ENCODE results near the gene OPA1.

Gene OPA1

DNA sequence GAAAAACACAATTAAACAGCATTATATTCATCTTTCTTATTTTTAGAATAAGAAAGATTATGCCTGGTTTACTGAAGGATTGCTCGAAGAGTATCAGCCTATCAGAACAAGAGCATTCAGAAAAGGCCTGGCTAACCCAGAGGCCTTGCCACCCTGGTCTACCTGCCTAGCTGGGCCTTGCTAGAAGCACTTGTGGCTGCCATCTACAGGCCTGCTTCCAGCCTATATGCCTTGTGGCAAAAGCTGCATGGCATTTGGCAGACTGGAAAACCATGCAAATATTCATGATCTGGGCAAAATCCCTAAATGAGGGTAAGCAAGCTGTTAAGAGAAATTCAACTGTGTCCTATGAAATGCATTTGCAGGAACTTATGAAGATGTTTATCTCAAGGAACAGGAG is 29.0 kb upstream of the OPA1 start:
- TF ChIP-seq, protein P1, sequence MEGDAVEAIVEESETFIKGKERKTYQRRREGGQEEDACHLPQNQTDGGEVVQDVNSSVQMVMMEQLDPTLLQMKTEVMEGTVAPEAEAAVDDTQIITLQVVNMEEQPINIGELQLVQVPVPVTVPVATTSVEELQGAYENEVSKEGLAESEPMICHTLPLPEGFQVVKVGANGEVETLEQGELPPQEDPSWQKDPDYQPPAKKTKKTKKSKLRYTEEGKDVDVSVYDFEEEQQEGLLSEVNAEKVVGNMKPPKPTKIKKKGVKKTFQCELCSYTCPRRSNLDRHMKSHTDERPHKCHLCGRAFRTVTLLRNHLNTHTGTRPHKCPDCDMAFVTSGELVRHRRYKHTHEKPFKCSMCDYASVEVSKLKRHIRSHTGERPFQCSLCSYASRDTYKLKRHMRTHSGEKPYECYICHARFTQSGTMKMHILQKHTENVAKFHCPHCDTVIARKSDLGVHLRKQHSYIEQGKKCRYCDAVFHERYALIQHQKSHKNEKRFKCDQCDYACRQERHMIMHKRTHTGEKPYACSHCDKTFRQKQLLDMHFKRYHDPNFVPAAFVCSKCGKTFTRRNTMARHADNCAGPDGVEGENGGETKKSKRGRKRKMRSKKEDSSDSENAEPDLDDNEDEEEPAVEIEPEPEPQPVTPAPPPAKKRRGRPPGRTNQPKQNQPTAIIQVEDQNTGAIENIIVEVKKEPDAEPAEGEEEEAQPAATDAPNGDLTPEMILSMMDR (IDR thresholded peaks at IDR 0.05), result no peak
- no peak for DNase-seq (ENCODE audit: low spot score)
- Histone ChIP-seq H3K27ac (no peak overlapping the region), H3K4me3 (no peak overlapping the region)

DNA sequence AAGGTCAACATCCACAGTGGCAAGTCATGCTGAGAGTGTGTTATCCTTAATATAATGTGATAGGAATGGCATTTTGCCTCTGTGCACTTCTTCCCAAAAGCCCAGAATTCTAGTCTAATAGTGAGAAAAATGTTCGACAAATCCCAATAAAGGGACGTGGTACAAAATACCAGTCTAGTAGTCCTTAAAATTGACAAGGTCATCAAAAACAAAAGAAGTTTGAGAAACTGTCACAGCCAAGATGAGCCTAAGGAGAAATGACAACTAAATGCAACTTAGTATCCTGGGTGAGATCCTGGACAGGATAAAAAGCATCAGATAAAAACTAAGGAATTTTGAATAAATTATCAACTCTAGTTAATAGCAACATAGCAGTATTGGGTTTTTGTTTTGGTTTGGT is 23.9 kb upstream of the OPA1 start:
- DNase-seq (ENCODE audit: low spot score), result no peak
- no peak overlapping the region for H3K27ac ChIP-seq
- TF ChIP-seq, protein P1 (IDR thresholded peaks at IDR 0.05), result no peak

DNA sequence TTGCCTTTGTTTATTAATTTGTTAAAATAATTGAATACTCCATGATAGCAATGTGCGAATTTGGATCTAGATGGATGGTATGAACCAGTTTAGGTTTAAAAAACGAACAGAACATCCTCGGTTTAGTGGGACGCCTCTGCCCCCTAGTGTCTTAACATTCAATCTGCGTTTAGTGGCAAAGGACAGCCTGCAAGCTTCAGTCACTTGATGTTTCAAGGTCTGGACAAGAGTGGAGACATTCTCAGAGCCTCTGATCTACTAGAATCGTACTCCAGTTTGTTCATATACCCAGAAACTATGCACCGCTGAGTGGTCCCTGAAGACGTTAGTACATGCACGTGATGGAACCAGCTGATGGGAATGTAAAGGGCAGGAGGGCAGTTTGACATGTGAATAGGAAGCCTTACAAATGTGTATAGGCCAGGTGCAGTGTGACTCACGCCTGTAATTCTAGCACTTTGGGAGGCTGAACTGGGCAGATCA is 20.5 kb upstream of the OPA1 start:
- H3K4me3 ChIP-seq, result no peak overlapping the region
- TF ChIP-seq, protein P1 (IDR thresholded peaks at IDR 0.05), result peak; percentile 59
- no peak for DNase-seq (ENCODE audit: low spot score)
- no peak overlapping the region for H3K27ac ChIP-seq

More for the DNA sequence above, 23.9 kb upstream of the OPA1 start:
- H3K4me3 ChIP-seq, result no peak overlapping the region

DNA sequence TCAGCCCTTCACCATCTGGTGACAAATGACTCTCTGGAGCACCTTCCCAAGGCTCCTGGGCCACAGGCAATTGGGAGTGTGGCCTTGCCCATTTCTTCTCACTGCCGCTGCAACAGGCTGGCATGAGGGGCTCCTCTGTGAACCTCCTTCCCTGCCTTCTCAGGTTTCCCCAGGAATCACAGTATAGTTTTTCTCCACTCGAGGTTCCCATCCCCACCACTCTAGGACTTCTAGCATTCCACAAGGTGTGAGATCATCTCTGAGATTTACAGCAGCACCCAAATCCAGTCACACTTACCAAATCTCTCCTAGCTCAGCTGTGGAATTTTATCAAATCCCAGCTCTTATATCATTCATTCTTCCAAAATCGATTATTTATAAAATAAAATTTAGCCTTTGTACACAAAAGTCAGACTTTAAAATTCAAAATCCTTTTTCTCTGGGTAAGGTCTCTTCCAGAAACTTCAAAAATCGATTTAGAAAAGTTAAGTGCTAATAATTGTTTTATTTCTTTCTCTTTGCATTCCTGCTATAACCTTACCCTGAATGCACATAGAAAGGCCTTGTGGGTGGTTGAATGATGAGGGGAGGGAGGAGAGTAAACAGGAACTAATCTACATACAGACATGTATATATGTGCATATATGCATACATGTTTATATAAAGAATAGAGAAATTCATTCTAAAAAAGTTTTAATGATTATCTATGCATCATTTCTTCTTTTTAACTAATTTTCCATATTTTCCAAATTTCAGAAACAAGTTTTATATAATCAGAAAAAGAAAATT is 19.4 kb upstream of the OPA1 start:
- Histone ChIP-seq H3K27ac (no peak overlapping the region), H3K4me3 (no peak overlapping the region)
- DNase-seq (ENCODE audit: low spot score), result no peak
- TF ChIP-seq, protein P1 (IDR thresholded peaks at IDR 0.05), result no peak

DNA sequence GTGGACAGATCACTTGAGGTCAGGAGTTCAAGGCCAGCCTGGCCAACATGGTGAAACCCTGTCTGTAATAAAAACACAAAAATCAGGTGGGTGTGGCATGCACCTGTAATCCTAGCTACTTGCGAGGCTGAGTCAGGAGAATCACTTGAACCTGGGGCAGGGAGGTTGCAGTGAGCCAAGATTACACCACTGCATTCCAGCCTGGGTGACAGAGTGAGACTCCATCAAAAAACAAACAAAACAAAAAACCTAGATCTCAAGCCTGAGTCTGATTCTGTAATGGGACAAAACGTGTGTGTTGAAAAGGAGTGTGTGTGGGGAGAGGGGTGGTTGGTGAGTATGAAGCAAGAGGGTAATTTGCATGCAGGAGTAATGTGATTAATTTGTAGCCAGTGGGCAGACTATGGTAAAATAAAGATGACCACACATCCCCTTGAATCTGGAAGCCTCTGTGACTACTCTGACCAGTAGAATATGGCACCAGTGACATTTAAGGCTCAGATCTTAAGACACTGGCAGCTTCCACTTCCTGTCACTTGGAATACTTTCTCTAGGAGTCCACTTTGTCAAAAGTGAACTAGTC is 18.4 kb upstream of the OPA1 start:
- no peak for DNase-seq (ENCODE audit: low spot score)
- TF ChIP-seq, protein P1 (IDR thresholded peaks at IDR 0.05), result no peak
- no peak overlapping the region for H3K4me3 ChIP-seq
- H3K27ac ChIP-seq, result no peak overlapping the region

DNA sequence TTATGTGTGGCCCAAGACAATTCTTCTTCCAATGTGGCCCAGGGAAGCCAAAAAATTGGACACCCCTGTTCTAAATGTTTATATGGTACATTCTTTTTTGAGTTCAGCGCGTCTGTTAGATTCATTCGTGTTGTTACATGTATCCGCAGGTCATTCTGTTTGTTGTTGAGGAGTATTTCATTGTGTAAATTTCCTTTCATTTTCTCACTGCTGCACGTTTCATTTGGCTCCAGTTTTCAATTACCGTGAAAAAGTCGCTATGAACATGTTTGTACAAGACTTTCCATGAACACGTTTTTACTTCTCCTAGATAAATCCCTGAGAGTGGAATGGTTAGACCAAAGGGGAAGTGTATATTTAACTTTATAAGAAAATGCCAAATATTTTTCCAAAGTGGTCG is 7.5 kb upstream of the OPA1 start:
- Histone ChIP-seq H3K27ac (no peak overlapping the region), H3K4me3 (no peak overlapping the region)
- DNase-seq (ENCODE audit: low spot score), result no peak
- TF ChIP-seq, protein P1 (IDR thresholded peaks at IDR 0.05), result no peak

DNA sequence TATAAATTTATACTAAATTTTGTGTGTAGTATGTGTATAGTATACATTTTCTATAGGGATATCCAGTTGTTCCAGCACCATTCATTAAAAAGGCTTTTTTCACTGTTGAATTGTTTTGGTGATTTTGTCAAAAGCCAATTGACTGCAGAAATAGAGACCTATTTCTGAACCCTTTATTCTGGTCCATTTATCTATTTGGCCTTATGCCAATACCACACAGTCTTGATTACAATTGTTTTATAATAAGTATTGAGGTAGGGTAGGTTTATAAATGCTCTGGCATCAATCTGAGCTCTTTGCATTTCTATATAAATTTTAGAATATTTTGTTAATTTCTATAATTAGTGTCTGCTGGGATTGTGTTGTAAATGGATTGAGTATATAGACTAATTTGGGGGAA is 6.5 kb upstream of the OPA1 start:
- TF ChIP-seq, protein P1 (IDR thresholded peaks at IDR 0.05), result no peak
- DNase-seq (ENCODE audit: low spot score), result no peak
- no peak overlapping the region for H3K27ac ChIP-seq
- no peak overlapping the region for H3K4me3 ChIP-seq
